NB4 (cell line): Measurements from ENCODE around the gene GCK.
A peak's percentile ranks its signal among the peaks of the same experiment; 100 is the strongest.

Source experiments
- DNase-seq: peaks from one replicate; pipeline ENCODE4 v3.0.0; 2010; ENCODE audit warnings: low read depth
- H3K4me3 ChIP-seq: one replicate; pipeline ENCODE4 v1.5.1; 2011; ENCODE audit warnings: mild to moderate bottlenecking, low read depth, low read length, moderate library complexity
- CTCF ChIP-seq: IDR thresholded peaks from one replicate; pipeline ENCODE4 v1.5.1; 2012; ENCODE audit warnings: low read depth, low read length
- MAX ChIP-seq: IDR thresholded peaks from 2 replicates; pipeline ENCODE4 v1.6.1; 2011; ENCODE audit warnings: low read depth, low read length
- MYC ChIP-seq: IDR thresholded peaks from 2 replicates; pipeline ENCODE4 v1.6.1; 2011; ENCODE audit warnings: low read depth, low read length
- POLR2A ChIP-seq: IDR thresholded peaks from 2 replicates; pipeline ENCODE4 v1.6.1; 2011; ENCODE audit warnings: mild to moderate bottlenecking; ENCODE audit not compliant: insufficient read length; ENCODE audit errors: extremely low read depth

Gene GCK

GRCh38 chr7:44189286-44189992 lies at the start of gene GCK:
GCK (minus strand) TSS chr7:44189439; CDS start chr7:44188953, 486 bp downstream.
- DNase-seq = no peak
- TF ChIP-seq CTCF (no peak), POLR2A (no peak), MYC (no peak), MAX (no peak)
- no peak within 1 kb of the TSS for H3K4me3 ChIP-seq

GRCh38 chr7:44238116-44238695 lies 49.0 kb upstream of the GCK start:
- no peak overlapping the region for H3K4me3 ChIP-seq
- DNase-seq = no peak
- no peak for TF ChIP-seq CTCF
- no peak for TF ChIP-seq MYC
- TF ChIP-seq MAX = no peak
- TF ChIP-seq POLR2A = no peak

- DNase-seq = no peak
- TF ChIP-seq MAX (no peak), CTCF (no peak), MYC (no peak), POLR2A (no peak)
- H3K4me3 ChIP-seq = no peak overlapping the region
These were observed 48.5 kb upstream of the GCK start for GRCh38 chr7:44237696-44238095.

- H3K4me3 ChIP-seq = no peak overlapping the region
- no peak for TF ChIP-seq MYC
- TF ChIP-seq CTCF = peak; percentile 38
- no peak for TF ChIP-seq POLR2A
- no peak for TF ChIP-seq MAX
- DNase-seq = peak; percentile 59
These were observed 47.1 kb upstream of the GCK start for GRCh38 chr7:44236333-44236728.

GRCh38 chr7:44235582-44236332 lies 46.5 kb upstream of the GCK start:
- no peak for DNase-seq
- H3K4me3 ChIP-seq = no peak overlapping the region
- TF ChIP-seq POLR2A (no peak), MAX (no peak), MYC (no peak), CTCF (no peak)
